Keratinocyte (primary cell): ENCODE results near the gene SPACA9. TPM values are rescaled to one million over a fixed set of nuclear protein-coding genes. Genes with fewer than 3 reads are reported as not detected.

Experiments
- DNase-seq: peaks from one replicate; pipeline ENCODE4 v3.0.0-alpha.2; 2011; ENCODE audit warnings: low read depth, missing footprints, low spot score
- FAIRE-seq: peaks from 2 replicates; lab custom pipeline; 2011; peaks lifted over from hg19 to GRCh38; lab: Jason Lieb, UNC
- H2AFZ ChIP-seq: 2 replicates; pipeline ENCODE4 v1.6.0; 2012; ENCODE audit warnings: low read length, control low read depth, inconsistent platforms; ENCODE audit not compliant: control insufficient read depth
- H3K27ac ChIP-seq: 2 replicates; pipeline ENCODE4 v1.5.1; 2011; ENCODE audit warnings: low read length; ENCODE audit not compliant: control insufficient read depth, insufficient read depth
- H3K27me3 ChIP-seq: 3 replicates; pipeline ENCODE4 v1.6.0; 2011; ENCODE audit warnings: low read length; ENCODE audit not compliant: control insufficient read depth, insufficient read depth; ENCODE audit errors: extremely low read depth
- H3K36me3 ChIP-seq, 2 experiments: 2 replicates in 1 of 2; 3 replicates in 1 of 2; pipeline ENCODE4 v1.5.1; 2011; ENCODE audit warnings: low read length in 2 of 2, mild to moderate bottlenecking in 1 of 2; ENCODE audit not compliant: control insufficient read depth in 2 of 2, insufficient read depth in 2 of 2; ENCODE audit errors: extremely low read depth in 1 of 2
- H3K4me1 ChIP-seq: 3 replicates; pipeline ENCODE4 v1.5.1; 2011; ENCODE audit warnings: low read length; ENCODE audit not compliant: control insufficient read depth, insufficient read depth; ENCODE audit errors: extremely low read depth
- H3K4me2 ChIP-seq: 3 replicates; pipeline ENCODE4 v1.6.0; 2011; ENCODE audit warnings: low read depth, low read length; ENCODE audit not compliant: control insufficient read depth, insufficient read depth; ENCODE audit errors: extremely low read depth
- H3K4me3 ChIP-seq, 3 experiments: fragments of 200-600 bp in 1 of 3; sonication (generic) in 1 of 3; 2 replicates in 2 of 3; 3 replicates in 1 of 3; pipeline ENCODE4 v1.5.1; 2011 to 2016; ENCODE audit warnings: low read length in 3 of 3, mild to moderate bottlenecking in 3 of 3, control low read depth in 2 of 3, inconsistent platforms in 1 of 3, low read depth in 1 of 3, mixed read lengths in 1 of 3, mixed run types in 1 of 3, moderate library complexity in 1 of 3; ENCODE audit not compliant: control insufficient read depth in 2 of 3, insufficient read depth in 2 of 3; ENCODE audit errors: extremely low read depth in 1 of 3
- H3K79me2 ChIP-seq: 2 replicates; pipeline ENCODE4 v1.6.0; 2012; ENCODE audit warnings: low read length; ENCODE audit not compliant: control insufficient read depth, insufficient read depth
- H3K9ac ChIP-seq: 3 replicates; pipeline ENCODE4 v1.6.0; 2011; ENCODE audit warnings: low read length; ENCODE audit not compliant: control insufficient read depth, insufficient read depth; ENCODE audit errors: extremely low read depth
- H3K9me1 ChIP-seq: 3 replicates; pipeline ENCODE4 v1.6.0; 2011; ENCODE audit warnings: low read length; ENCODE audit not compliant: control insufficient read depth, insufficient read depth; ENCODE audit errors: extremely low read depth
- H3K9me3 ChIP-seq: 2 replicates; pipeline ENCODE4 v1.5.1; 2012; ENCODE audit warnings: low read depth, low read length; ENCODE audit not compliant: control insufficient read depth
- H4K20me1 ChIP-seq: 3 replicates; pipeline ENCODE4 v1.6.0; 2011; ENCODE audit warnings: low read length; ENCODE audit not compliant: control insufficient read depth, insufficient read depth; ENCODE audit errors: extremely low read depth
- CTCF ChIP-seq, 3 experiments: IDR thresholded peaks in 1 of 3; conservative IDR thresholded peaks in 1 of 3; optimal IDR thresholded peaks in 1 of 3; 2 replicates in 2 of 3; 3 replicates in 1 of 3; pipeline versions ENCODE3 to v1.5.1; 2011; ENCODE audit warnings: low read length in 3 of 3, mild to moderate bottlenecking in 3 of 3, moderate library complexity in 2 of 3, control low read depth in 1 of 3, inconsistent platforms in 1 of 3; ENCODE audit not compliant: insufficient read depth in 2 of 3; ENCODE audit errors: extremely low read depth in 1 of 3
- EZH2 ChIP-seq: IDR thresholded peaks from one replicate; pipeline ENCODE4 v1.6.1; 2012; ENCODE audit warnings: inconsistent platforms, mild to moderate bottlenecking, low read length, moderate library complexity
- dilution Hi-C: fragments of 300-500 bp; cut with MboI; formaldehyde crosslinking; loops from one replicate; pipeline ENCODE4 v1.7.0; 2020; ENCODE audit warnings: low sequenced_read_pairs; ENCODE audit not compliant: extremely low pct_ligation_motif_present
- polyA plus RNA-seq, 5 experiments: library from polyadenylated mRNA; depleted of rRNA in 3 of 5; stranded (reverse) in 3 of 5; stranded (forward) in 1 of 5; unstranded in 1 of 5; fragments of >200 nt; gene quantifications; 1 replicate in 1 of 5; 2 replicates in 3 of 5; 3 replicates in 1 of 5; pipeline versions ENCODE4 v1.2.1 to v1.2.3, GENCODE V29; 2011 to 2012; ENCODE audit warnings: missing spikeins in 2 of 5, low read depth in 1 of 5, low replicate concordance in 1 of 5

Gene SPACA9
- polyA plus RNA-seq, 1 donor (not counting 4 experiments of a cell fraction or from before 2014, with no cell fraction given): 3.6 TPM

GRCh38 chr9:132833550-132834121 is 45.1 kb upstream of the SPACA9 start:
- Histone ChIP-seq H3K27me3 (peaks cover 10% of the 10 kb centered on the region), H3K9ac (no peak overlapping the region), H3K9me1 (no peaks in the 10 kb centered on the region), H2AFZ (no peak overlapping the region), H3K79me2 (no peaks in the 10 kb centered on the region), H3K4me1 (no peaks in the 10 kb centered on the region), H4K20me1 (no peaks in the 10 kb centered on the region), H3K4me2 (no peak overlapping the region), H3K36me3 (no peaks in the 10 kb centered on the region), H3K9me3 (no peaks in the 10 kb centered on the region), H3K4me3 (no peak overlapping the region), H3K27ac (no peak overlapping the region)
- no peak for DNase-seq
- FAIRE-seq: no peak
- dilution Hi-C loops: no loop called here
- TF ChIP-seq CTCF (optimal IDR thresholded peaks at IDR 0.05 in 1 of 3, IDR thresholded peaks at IDR 0.05 in 1 of 3, conservative IDR thresholded peaks at IDR 0.05 in 1 of 3; ENCODE audit: extremely low read depth in 1 of 3, insufficient read depth in 2 of 3, low read length in 3 of 3) (no peak), EZH2 (no peak)

GRCh38 chr9:132834343-132834742 is 44.4 kb upstream of the SPACA9 start:
- dilution Hi-C loops: no loop called here
- H3K4me1 ChIP-seq: no peaks in the 10 kb centered on the region
- H3K4me2 ChIP-seq: no peak overlapping the region
- DNase-seq (no peak), FAIRE-seq (peak; percentile 34)
- no peaks in the 10 kb centered on the region for H3K9me1 ChIP-seq
- no peaks in the 10 kb centered on the region for H4K20me1 ChIP-seq
- no peaks in the 10 kb centered on the region for H3K36me3 ChIP-seq
- no peak overlapping the region for H2AFZ ChIP-seq
- no peak overlapping the region for H3K27ac ChIP-seq
- no peak overlapping the region for H3K9ac ChIP-seq
- TF ChIP-seq EZH2 (no peak), CTCF (optimal IDR thresholded peaks at IDR 0.05 in 1 of 3, IDR thresholded peaks at IDR 0.05 in 1 of 3, conservative IDR thresholded peaks at IDR 0.05 in 1 of 3; ENCODE audit: extremely low read depth in 1 of 3, insufficient read depth in 2 of 3, low read length in 3 of 3) (no peak)
- H3K79me2 ChIP-seq: no peaks in the 10 kb centered on the region
- H3K27me3 ChIP-seq: peaks cover 10% of the 10 kb centered on the region
- H3K4me3 ChIP-seq: no peak overlapping the region
- H3K9me3 ChIP-seq: no peaks in the 10 kb centered on the region
